Endothelial cell of umbilical vein (primary cell): ENCODE data around the gene AGFG2. TPM values are rescaled to one million over a fixed set of nuclear protein-coding genes. Genes with fewer than 3 reads are reported as not detected.

Source experiments
- BruUV-seq: library from RNA; stranded (reverse); fragments of 400-500 nt; replicated peaks from 2 replicates; lab custom pipeline; 2021; lab: Mats Ljungman, UMichigan
- CTCF ChIA-PET: fragments of 300-600, 350-600 bp; sonication (Branson Sonifier 250); formaldehyde crosslinking; loops from one replicate; lab custom pipeline; 2021; ENCODE audit warnings: antibody characterized with exemption, inconsistent platforms; lab: Charles Lee
- POLR2A ChIA-PET: fragments of 300-600, 350-600 bp; sonication (Branson Sonifier 250); formaldehyde crosslinking; loops from one replicate; lab custom pipeline; 2021; ENCODE audit warnings: antibody characterized with exemption, inconsistent platforms; lab: Charles Lee
- DNase-seq: peaks from one replicate; pipeline ENCODE4 v3.0.0-alpha.2; 2011; ENCODE audit warnings: low read depth, low spot score
- FAIRE-seq: peaks from 2 replicates; lab custom pipeline; 2011; peaks lifted over from hg19 to GRCh38; lab: Jason Lieb, UNC
- H2AFZ ChIP-seq: 2 replicates; pipeline ENCODE4 v1.6.0; 2012; ENCODE audit warnings: low read depth, low read length, control low read depth, inconsistent platforms
- H3K27ac ChIP-seq: 2 replicates; pipeline ENCODE4 v1.5.1; 2011; ENCODE audit warnings: low read depth, mild to moderate bottlenecking, control low read depth, low read length, moderate library complexity; ENCODE audit not compliant: insufficient read depth
- H3K27me3 ChIP-seq, 2 experiments: 2 replicates each; pipeline versions ENCODE4 v1.6.0 to v1.6.1; 2011; ENCODE audit warnings: low read length in 2 of 2, mixed read lengths in 1 of 2; ENCODE audit not compliant: control insufficient read depth in 2 of 2, insufficient read depth in 2 of 2
- H3K36me3 ChIP-seq, 2 experiments: 2 replicates in 1 of 2; 3 replicates in 1 of 2; pipeline ENCODE4 v1.5.1; 2011; ENCODE audit warnings: low read length in 2 of 2, mild to moderate bottlenecking in 1 of 2, moderate library complexity in 1 of 2; ENCODE audit not compliant: control insufficient read depth in 2 of 2, insufficient read depth in 2 of 2; ENCODE audit errors: extremely low read depth in 1 of 2
- H3K4me1 ChIP-seq: 3 replicates; pipeline ENCODE4 v1.5.1; 2011; ENCODE audit warnings: mild to moderate bottlenecking, low read length; ENCODE audit not compliant: control insufficient read depth, insufficient read depth; ENCODE audit errors: extremely low read depth
- H3K4me2 ChIP-seq: 2 replicates; pipeline ENCODE4 v1.6.1; 2011; ENCODE audit warnings: low read length, control low read depth, mixed read lengths; ENCODE audit not compliant: insufficient read depth
- H3K4me3 ChIP-seq, 3 experiments: fragments of 200-600 bp in 1 of 3; sonication (generic), shearing (Covaris generic) in 1 of 3; replicated peaks in 1 of 3; 2 replicates each; pipeline ENCODE4 v1.5.1; 2011 to 2016; ENCODE audit warnings: control low read depth in 3 of 3, low read length in 3 of 3, mild to moderate bottlenecking in 2 of 3, inconsistent platforms in 1 of 3, low read depth in 1 of 3, moderate library complexity in 1 of 3; ENCODE audit not compliant: insufficient read depth in 1 of 3
- H3K79me2 ChIP-seq: 2 replicates; pipeline ENCODE4 v1.6.0; 2012; ENCODE audit warnings: low read length, inconsistent platforms; ENCODE audit not compliant: control insufficient read depth, insufficient read depth
- H3K9ac ChIP-seq: replicated peaks from 2 replicates; pipeline ENCODE3; 2011; ENCODE audit warnings: low read length, control low read depth; ENCODE audit not compliant: insufficient read depth; ENCODE audit errors: extremely low read depth
- H3K9me1 ChIP-seq: replicated peaks from 3 replicates; pipeline ENCODE4 v1.6.0; 2011; ENCODE audit warnings: mild to moderate bottlenecking, low read length; ENCODE audit not compliant: control insufficient read depth, insufficient read depth; ENCODE audit errors: extremely low read depth
- H3K9me3 ChIP-seq: replicated peaks from 2 replicates; pipeline ENCODE4 v1.5.1; 2012; ENCODE audit warnings: low read length, inconsistent platforms; ENCODE audit not compliant: control insufficient read depth, insufficient read depth
- H4K20me1 ChIP-seq: replicated peaks from 2 replicates; pipeline ENCODE3; 2011; ENCODE audit warnings: mild to moderate bottlenecking, low read length; ENCODE audit not compliant: control insufficient read depth, insufficient read depth; ENCODE audit errors: extremely low read depth
- CTCF ChIP-seq, 2 donors: IDR thresholded peaks; 1 replicate in 1 of 2; 2 replicates in 1 of 2; pipeline ENCODE4 v1.5.1; 2011; ENCODE audit warnings: low read length in 2 of 2, mild to moderate bottlenecking in 2 of 2, moderate library complexity in 2 of 2, control low read depth in 1 of 2, inconsistent platforms in 1 of 2, low read depth in 1 of 2; ENCODE audit not compliant: insufficient read depth in 1 of 2; ENCODE audit errors: extremely low read depth in 1 of 2
- EZH2 ChIP-seq: IDR thresholded peaks from 2 replicates; pipeline ENCODE4 v1.6.1; 2012; ENCODE audit warnings: borderline replicate concordance, low read depth, mild to moderate bottlenecking, moderate library complexity, low read length, inconsistent platforms; ENCODE audit not compliant: severe bottlenecking
- FOS ChIP-seq: IDR thresholded peaks from 2 replicates; pipeline ENCODE4 v1.6.1; 2011; ENCODE audit warnings: mild to moderate bottlenecking, low read length, moderate library complexity, borderline replicate concordance; ENCODE audit not compliant: insufficient read depth
- GATA2 ChIP-seq: IDR thresholded peaks from 2 replicates; pipeline ENCODE4 v1.7.0; 2011; ENCODE audit warnings: low read depth, mild to moderate bottlenecking, moderate library complexity, mixed read lengths, low read length; ENCODE audit not compliant: insufficient read length, insufficient read depth
- JUN ChIP-seq: IDR thresholded peaks from 2 replicates; pipeline ENCODE4 v1.6.1; 2011; ENCODE audit warnings: borderline replicate concordance, low read depth; ENCODE audit not compliant: insufficient read length, insufficient read depth
- MAX ChIP-seq: IDR thresholded peaks from 2 replicates; pipeline ENCODE4 v1.6.1; 2011; ENCODE audit not compliant: insufficient read depth, insufficient read length
- MYC ChIP-seq: IDR thresholded peaks from one replicate; pipeline ENCODE4 v1.6.1; 2011; ENCODE audit warnings: mild to moderate bottlenecking, low read depth, low read length
- POLR2A ChIP-seq: IDR thresholded peaks from 2 replicates; pipeline ENCODE4 v1.6.1; 2012; ENCODE audit warnings: low read depth, mild to moderate bottlenecking, control low read depth, low read length
- POLR2AphosphoS5 ChIP-seq: IDR thresholded peaks from 2 replicates; pipeline ENCODE4 v1.6.1; 2012; ENCODE audit warnings: low read depth, mild to moderate bottlenecking, control low read depth, low read length, moderate library complexity; ENCODE audit not compliant: insufficient read depth
- dilution Hi-C: fragments of 300-500 bp; cut with MboI; formaldehyde crosslinking; loops from one replicate; pipeline ENCODE4 v1.15.0; 2019; ENCODE audit warnings: low sequenced_read_pairs; ENCODE audit not compliant: extremely low pct_ligation_motif_present
- intact Hi-C: fragments of 100-400 bp; cut with micrococcal nuclease; formaldehyde crosslinking; loops from one replicate; pipeline ENCODE4 v1.10.0; 2022
- polyA plus RNA-seq, 4 experiments: library from polyadenylated mRNA; depleted of rRNA in 3 of 4; stranded (reverse) in 3 of 4; unstranded in 1 of 4; fragments of >200 nt; gene quantifications; 2 replicates each; pipeline versions ENCODE4 v1.2.1 to v1.2.3, GENCODE V29; 2011 to 2012; ENCODE audit warnings: missing spikeins in 1 of 4
- total RNA-seq: library from RNA; stranded (reverse); gene quantifications from 2 replicates; pipeline ENCODE4 v1.2.3, GENCODE V29; 2021

Gene AGFG2
- total and polyA plus RNA-seq, 2 donors (not counting 3 experiments of a cell fraction or from before 2014, with no cell fraction given), result 33.6 to 44.6 TPM

- dilution Hi-C loops, result no loop called here
- intact Hi-C loops, result no loop called here
- no peak for FAIRE-seq
Observed at GRCh38 chr7:100543586-100543985, 4.6 kb downstream of the AGFG2 start.

More at GRCh38 chr7:100543586-100543985, 4.6 kb downstream of the AGFG2 start:
- Histone ChIP-seq H2AFZ (no peak overlapping the region), H4K20me1 (no peaks in the 10 kb centered on the region), H3K4me2 (no peak overlapping the region), H3K9me3 (no peaks in the 10 kb centered on the region), H3K4me1 (peaks cover 55% of the 10 kb centered on the region), H3K27me3 (no peaks in the 10 kb centered on the region), H3K9me1 (no peaks in the 10 kb centered on the region), H3K4me3 (no peak overlapping the region), H3K79me2 (peaks cover 30% of the 10 kb centered on the region), H3K9ac (no peak overlapping the region), H3K27ac (no peak overlapping the region), H3K36me3 (no peaks in the 10 kb centered on the region)
- no peak for DNase-seq
- TF ChIP-seq EZH2 (no peak), POLR2AphosphoS5 (no peak), FOS (no peak), MAX (no peak), POLR2A (no peak), CTCF (IDR thresholded peaks at IDR 0.05; ENCODE audit: extremely low read depth in 1 of 2, insufficient read depth in 1 of 2, low read depth in 1 of 2, low read length in 2 of 2) (no peak), MYC (no peak), GATA2 (no peak), JUN (no peak)
- CTCF ChIA-PET, result interaction anchor here (2.8 kb wide), 1 partner anchor 16 kb away, joined by 17 read pairs; no protein-coding TSS in a partner anchor
- no TSS peak for BruUV-seq
- POLR2A ChIA-PET, result no interaction called here
